Tibial nerve (tissue), 3 donors: Measurements from ENCODE around the gene TTC7B.

ENCODE experiments used
- CTCF ChIP-seq, 5 experiments: fragments of 200-600 bp in 3 of 5; fragments of 450-650 bp in 2 of 5; sonication (generic) in 3 of 5; IDR thresholded peaks; one replicate each; pipeline ENCODE4 v1.5.1; 2016 to 2019; ENCODE audit warnings: antibody characterized with exemption in 5 of 5, mild to moderate bottlenecking in 3 of 5, moderate library complexity in 2 of 5
- POLR2A ChIP-seq, 2 donors: fragments of 450-650 bp; IDR thresholded peaks; one replicate each; pipeline ENCODE4 v1.6.1; 2017; ENCODE audit warnings: antibody characterized with exemption in 2 of 2, mild to moderate bottlenecking in 2 of 2, moderate library complexity in 2 of 2

GRCh38 chr14:90739318-90740068, 76.7 kb downstream of the TTC7B start:
- TF ChIP-seq CTCF (IDR thresholded peaks at IDR 0.05) (no peak), POLR2A (IDR thresholded peaks at IDR 0.05) (no peak)
